HG03039 (cell line): ENCODE results near the gene LCN10.
"Not testable (repeated sequence)": the region's sequence is repeated elsewhere in the genome, so short reads cannot be mapped to it uniquely, and the experiment has no call there.

Experiments used
- ATAC-seq: cut with Tn5 transposase; IDR thresholded peaks from one replicate; pipeline ENCODE4 v1.9.1; 2021; ENCODE audit warnings: mild to moderate bottlenecking, moderate library complexity; ENCODE audit not compliant: unreplicated experiment

LCN10 gene

GRCh38 chr9:136721339-136722092, 21.2 kb downstream of the LCN10 start:
- ATAC-seq: no peak

GRCh38 chr9:136720898-136721338, 21.8 kb downstream of the LCN10 start:
- ATAC-seq: no peak

GRCh38 chr9:136720251-136720897, 22.4 kb downstream of the LCN10 start:
- ATAC-seq: no peak

- no peak for ATAC-seq
Observed at GRCh38 chr9:136719195-136719880, 23.4 kb downstream of the LCN10 start.

- ATAC-seq: no peak
Observed at GRCh38 chr9:136718345-136719194, 24.2 kb downstream of the LCN10 start.

- no peak for ATAC-seq
Observed at GRCh38 chr9:136717399-136717798, 25.3 kb downstream of the LCN10 start.

- no peak for ATAC-seq
Observed at GRCh38 chr9:136714893-136715274, 27.9 kb downstream of the LCN10 start.

- no peak for ATAC-seq
Observed at GRCh38 chr9:136714096-136714892, 28.4 kb downstream of the LCN10 start.

- no peak for ATAC-seq
Observed at GRCh38 chr9:136713550-136713949, 29.2 kb downstream of the LCN10 start.

GRCh38 chr9:136712690-136713544, 29.8 kb downstream of the LCN10 start:
- ATAC-seq: no peak

- no peak for ATAC-seq
Observed at GRCh38 chr9:136711751-136712689, 30.7 kb downstream of the LCN10 start, which contains the start of gene DIPK1B. Gene DIPK1B (plus strand): TSS chr9:136712572. CDS start chr9:136712666, 94 bp downstream.

GRCh38 chr9:136711219-136711648, 31.5 kb downstream of the LCN10 start:
- not testable (repeated sequence) for ATAC-seq

GRCh38 chr9:136710543-136710942, 32.2 kb downstream of the LCN10 start:
- no peak for ATAC-seq

- no peak for ATAC-seq
Observed at GRCh38 chr9:136709454-136710109, 33.2 kb downstream of the LCN10 start.

GRCh38 chr9:136707849-136708517, 34.8 kb downstream of the LCN10 start:
- ATAC-seq: no peak

GRCh38 chr9:136707011-136707410, 35.7 kb downstream of the LCN10 start:
- no peak for ATAC-seq

GRCh38 chr9:136705564-136705963, 37.2 kb downstream of the LCN10 start:
- no peak for ATAC-seq
